SU-DHL-6 (cell line): Measurements from ENCODE around the gene NVL.

Source experiments
- CTCF ChIP-seq: fragments of 200-600 bp; sonication (generic); IDR thresholded peaks from one replicate; pipeline ENCODE4 v1.5.1; 2017; ENCODE audit warnings: antibody characterized with exemption, mild to moderate bottlenecking, low read length, moderate library complexity; ENCODE audit not compliant: insufficient read depth, poor library complexity, severe bottlenecking
- EZH2phosphoT487 ChIP-seq: fragments of 200-600 bp; sonication (generic), shearing (Covaris generic); conservative IDR thresholded peaks from 2 replicates; pipeline ENCODE4 v1.6.1; 2018; ENCODE audit warnings: mild to moderate bottlenecking, antibody characterized with exemption, low read length, moderate library complexity, mixed read lengths

GRCh38 chr1:224292419-224292818 lies 37.6 kb downstream of the NVL start:
- TF ChIP-seq CTCF (no peak), EZH2phosphoT487 (no peak)
